Kidney capillary endothelial cell (primary cell): ENCODE data around the gene IL34.
"Not testable (repeated sequence)": the region's sequence is repeated elsewhere in the genome, so short reads cannot be mapped to it uniquely, and the experiment has no call there.

Experiments used
- DNase-seq: peaks from one replicate; pipeline ENCODE4 v3.0.0-alpha.2; 2018; ENCODE audit warnings: low spot score

The IL34 gene

DNA sequence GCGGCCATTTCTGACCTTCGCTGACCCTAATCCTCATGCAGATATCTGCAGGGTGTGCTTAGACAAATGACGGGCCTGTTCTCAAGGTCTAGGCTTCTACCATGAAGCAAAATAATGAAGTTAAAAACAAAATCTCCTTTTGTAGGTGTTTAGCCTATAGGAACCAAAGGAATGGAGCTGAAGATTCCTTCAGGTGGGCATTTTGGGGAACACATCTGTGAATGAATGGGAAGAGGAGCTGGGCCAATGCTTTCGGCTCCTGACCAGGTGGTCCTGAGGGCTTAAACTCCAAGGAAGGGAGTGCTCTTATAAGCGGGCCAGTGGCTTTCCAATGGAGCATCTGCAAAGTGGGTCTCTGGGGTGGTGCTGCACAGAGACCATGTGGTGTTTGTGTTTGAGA, 14.1 kb upstream of the IL34 start:
- no peak for DNase-seq

DNA sequence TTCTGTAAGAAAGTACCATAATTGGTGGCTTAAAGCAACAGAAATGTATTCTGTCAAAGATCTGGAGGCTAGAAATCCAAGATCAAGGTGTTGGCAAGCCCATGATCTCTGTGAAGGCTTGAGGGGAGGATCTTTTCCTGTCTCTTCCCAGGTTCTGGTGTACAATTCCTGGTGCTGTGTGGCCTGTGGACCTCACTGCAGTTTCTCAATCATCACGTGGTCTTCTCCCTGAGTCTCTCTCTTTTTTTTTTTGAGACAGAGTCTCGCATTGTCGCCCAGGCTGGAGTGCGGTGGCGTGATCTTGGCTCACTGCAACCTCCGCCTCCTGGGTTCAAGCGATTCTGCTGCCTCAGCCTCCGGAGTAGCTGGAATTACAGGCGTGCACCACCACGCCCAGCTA, 12.7 kb upstream of the IL34 start:
- DNase-seq, result not testable (repeated sequence)

DNA sequence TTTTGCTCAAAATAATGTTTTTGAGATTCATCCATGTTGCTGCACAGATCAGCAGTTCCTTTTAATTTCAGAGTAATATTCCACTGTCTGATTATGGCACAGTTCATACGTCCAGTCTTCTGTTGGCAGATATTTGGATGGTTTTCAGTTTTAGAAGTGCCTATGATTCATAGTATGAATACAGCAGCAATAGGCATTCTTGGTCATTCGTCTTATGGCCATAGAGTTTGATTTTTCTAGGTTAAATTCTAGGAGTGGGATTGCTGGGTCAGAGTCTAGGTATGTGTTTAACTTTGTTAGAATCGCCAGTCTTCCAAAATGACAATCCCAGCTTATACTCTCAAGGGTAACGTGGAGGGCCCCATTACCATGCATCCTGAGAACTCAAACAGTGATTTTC, 11.5 kb upstream of the IL34 start:
- no peak for DNase-seq

DNA sequence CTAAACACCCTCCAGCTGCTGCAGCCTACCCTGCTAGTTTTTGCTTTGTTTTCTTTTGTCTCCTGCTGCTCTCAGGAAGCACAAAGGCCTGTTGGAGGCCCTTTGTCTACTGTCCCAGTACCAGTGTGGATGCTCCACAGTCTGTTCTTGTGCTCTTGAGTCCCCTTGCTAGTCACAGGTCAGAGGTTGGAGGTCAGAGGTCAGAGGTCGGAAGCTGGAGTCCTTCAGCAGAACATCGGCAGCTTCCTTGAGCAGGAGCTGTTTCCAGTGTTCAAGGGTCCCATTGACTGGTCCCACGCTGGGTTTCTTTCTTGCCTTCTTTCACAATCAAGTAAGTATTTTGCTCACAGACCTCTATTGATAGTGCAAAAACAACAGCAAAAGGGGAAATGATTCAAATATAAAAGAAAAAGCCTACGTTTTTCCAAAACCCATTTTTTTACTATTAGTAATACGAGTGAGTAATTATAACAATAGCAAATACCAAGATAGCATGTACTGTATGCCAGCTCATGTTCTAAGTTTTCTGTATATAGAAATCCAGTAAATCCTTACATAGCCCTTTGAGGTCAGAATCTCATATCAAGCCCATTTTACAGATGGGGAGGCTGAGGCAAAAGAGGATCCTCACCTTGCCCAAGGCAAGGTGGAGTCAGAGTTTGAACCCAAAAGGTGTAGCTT, 10.9 kb upstream of the IL34 start:
- peak; percentile 88 for DNase-seq

DNA sequence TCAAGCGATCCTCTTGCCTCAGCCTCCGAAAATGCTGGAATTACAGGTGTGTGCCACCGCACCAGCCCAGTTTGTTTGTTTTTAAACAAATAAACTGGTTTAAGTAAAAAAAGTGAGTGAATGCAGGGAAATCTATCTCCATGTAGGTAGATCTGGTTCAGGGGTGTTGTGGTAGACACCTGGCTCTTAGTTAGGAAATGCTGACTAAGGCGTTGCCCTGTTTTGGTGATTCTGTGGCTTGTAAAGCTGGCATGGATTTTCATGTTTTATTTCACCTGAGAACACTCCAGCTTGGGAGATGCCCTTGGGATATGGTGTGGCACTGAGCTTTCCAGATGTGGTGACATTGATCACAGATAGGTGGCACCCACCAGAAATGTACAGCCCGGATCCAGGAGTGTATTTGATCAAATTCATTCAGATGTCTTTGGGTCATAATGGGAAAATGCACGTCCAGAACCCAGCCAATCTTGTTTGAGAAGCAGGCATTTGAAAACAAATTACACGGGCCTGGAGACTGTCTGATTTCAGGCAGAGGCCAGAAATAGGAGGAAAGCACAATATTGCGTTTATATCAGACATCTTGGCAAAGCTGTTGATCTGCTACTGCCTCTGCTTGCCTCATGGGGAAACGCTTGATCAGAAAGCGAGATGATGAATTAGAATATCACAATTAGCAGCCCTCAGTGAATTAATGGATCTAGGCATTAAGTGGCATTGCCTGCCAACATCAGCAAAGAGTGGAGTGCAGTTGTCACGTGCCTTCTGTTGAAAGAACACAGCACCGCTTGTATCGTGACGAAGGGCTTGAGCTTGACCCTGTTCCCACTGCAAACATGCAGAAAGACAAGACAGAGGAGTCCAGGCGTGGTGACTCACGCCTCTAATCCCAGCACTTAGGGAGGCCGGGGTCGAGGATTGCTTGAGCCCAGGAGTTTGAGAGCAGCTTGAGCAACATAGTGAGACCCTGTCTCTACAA, 7.3 kb upstream of the IL34 start:
- DNase-seq, result no peak

DNA sequence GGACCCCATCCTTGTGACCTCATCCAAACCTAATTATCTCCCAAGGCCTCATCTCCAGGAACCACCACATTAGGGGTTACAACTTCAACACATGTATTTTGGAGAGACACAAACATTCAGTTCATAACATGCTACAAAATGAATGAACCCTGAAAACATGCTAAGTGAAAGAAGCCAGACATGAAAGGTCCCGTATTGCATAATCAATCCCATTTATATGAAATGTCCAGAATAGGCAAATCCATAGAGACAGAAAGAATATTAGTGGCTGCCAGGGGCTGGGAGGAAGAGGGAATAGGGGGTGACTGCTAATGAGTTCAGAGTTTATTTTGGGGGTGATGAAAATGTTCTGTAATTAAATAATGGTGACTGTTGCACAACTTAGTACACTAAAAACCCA, 3.7 kb upstream of the IL34 start:
- DNase-seq, result no peak

DNA sequence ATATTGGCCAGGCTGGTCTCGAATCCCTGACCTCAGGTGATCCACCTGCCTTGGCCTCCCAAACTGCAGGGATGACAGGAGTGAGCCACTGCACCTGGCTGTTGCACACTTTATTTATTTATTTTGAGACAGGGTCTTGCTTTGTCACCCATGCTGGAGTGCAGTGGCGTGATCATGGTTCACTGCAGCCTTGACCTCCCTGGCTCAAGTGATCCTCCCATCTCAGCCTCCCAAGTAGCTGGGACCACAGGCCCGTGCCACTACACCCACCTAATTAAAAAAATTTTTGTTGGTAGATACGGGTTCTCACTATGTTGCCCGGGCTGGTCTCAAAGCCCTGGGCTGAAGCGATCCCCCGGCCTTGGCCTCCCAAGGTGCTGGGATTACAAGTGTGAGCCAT, 3.1 kb upstream of the IL34 start:
- not testable (repeated sequence) for DNase-seq

DNA sequence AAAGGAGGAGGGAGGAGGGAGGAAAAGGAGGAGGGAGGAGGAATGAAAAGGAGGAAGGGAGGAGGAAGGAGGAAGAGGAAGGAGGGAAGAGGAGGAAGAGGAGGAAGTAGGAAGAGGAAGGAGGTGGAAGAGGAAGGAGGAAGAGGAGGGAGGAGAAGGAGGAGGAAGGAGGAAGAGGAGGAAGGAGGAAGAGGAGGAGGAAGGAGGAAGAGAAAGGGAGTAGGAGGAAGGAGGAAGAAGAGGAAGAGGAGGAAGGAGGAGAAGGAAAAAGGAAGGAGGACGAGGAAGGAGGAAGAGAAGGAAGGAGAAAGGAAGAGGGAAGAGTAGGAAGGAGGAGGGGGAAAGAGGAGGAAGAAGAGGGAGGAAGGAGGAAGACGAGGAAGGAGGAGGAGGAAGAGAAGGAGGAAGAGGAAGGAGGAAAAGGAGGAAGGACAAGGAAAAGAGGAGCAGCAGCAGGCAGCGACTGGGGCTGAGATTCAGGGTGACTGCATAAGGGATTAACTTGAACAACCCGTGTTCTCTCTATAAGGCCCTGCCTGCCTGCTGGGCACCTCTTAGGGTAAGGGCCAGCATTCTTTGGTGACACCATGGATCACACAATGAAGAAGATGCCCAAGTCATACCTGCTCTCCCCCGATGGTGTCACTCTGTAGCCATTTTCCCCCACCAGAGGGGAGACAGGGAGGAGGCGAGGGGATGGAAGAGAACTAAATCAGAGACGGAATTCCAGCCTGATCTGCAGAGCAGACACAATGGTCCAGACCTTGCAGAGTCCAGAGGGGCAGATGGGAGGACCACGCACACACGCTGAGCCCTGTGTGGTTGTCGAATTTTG, 1.4 kb upstream of the IL34 start:
- DNase-seq, result no peak

DNA sequence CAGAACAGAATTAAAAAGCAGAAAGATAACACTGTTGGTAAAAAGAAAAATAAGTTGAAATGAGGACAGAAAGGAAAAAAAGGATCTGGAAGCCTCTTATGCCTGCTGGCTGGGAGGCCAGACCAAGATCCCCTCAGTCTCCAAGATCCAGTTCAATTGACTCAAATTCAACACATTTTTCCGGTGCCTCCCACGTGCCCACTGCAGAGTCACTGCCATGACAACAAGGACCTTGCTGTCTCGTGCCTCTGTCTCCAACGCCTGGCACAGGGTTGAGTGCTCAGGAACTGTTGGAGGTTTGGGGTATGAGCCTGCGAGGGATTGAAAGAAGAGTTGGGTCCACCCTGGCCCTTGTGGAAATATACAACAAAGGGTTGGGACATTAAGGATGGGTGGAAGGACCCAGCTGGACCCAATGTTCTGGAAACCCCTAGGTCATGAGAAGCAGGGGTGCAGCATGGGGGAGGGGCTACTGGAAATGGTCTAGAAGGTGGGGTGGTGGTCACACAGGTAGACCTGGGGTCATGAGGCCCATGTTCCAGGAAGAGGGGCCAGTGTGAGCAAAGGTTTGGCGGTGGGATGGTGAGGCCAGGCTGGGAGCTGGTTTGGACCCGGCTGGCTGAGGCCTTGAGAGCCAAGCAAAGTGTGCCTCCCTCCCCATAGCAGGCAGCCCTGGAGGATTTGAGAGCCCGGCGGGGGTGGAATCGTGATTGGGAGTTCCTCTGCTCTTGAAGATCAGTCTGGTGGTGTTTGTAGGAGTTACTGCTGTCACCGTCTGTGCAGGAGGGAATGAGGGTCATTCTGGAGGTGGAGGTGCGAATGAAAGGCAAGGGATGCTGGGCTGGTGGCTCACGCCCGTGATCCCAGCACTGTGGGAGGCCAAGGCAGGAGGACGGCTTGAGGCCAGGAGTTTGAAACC, 1.3 kb downstream of the IL34 start:
- DNase-seq, result no peak

DNA sequence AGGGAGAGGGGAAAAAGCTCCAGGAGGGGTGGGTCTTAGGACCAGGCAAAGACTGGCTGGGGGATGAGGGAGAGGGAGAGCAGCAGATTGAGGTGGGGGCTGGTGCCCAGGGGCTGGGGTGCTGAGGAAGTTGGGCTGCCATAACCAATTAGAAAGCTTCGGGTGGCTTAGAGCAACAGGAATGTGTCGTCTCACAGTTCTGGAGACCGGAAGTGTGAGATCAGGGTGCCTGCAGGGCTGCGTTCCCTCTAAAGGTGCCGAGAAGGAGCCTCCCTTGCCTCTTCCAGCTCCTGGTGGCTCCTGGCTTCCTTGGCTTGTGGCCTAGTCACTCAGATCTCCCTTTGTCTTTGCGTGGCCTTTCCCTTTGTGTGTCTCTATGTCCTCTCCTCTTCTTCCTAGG, 2.2 kb downstream of the IL34 start:
- no peak for DNase-seq

DNA sequence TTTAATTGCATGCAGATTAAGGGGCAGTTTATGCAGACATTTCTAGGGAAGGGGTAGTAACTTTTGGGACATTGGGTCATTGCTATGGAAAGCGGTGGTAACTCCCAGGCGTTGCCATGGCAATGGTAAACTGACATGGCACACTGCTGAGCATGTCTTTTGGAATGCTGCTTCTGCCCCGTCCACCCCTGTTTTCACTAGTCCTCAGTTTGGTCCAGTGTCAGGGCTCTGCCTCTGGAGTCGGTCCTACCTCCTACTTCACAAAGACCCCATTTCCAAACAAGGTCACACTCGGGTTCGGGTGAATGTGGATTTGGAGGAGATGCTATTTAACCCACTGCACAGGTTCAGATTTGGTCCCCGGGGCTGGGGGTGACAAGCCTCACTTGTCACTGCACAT, 2.9 kb downstream of the IL34 start:
- no peak for DNase-seq

DNA sequence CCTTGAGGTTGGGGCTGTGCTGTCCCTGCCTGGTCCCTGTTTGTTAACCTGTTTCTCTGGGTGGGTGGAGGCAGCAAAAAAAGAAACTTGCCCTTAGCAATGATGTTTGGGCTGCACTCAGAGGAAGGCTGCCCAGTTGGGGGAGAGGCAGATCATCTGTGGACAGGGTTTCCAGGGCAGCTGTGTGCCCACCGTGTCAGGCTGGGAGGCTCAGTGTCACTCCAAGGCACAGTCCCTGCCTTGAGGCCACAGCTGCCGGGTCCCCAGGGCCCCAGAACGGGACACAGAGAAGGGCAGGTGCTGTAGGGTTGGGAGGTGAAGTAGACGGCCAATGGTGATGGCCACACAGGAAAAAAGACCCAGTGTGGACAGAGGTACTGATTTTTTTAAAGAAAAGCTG, 3.9 kb downstream of the IL34 start:
- no peak for DNase-seq

DNA sequence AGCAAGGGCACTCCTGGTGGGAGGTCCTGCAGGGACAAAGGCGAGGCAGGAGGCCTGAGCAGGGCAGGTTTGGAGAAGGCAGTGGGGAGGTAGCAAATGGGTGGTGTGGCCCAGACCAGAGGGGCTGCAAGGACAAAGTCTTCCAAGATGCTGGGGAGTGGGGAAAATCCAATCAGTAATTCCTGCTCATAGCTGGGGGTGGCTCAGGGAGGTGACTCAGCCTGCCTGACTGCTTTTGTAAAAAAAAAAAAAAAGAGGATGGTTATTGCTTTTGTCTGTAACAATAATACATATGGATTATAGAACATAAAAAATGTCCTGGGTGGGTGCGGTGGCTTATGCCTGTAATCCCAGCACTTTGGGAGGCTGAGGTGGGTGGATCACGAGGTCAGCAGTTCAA, 5.2 kb downstream of the IL34 start:
- DNase-seq, result no peak

DNA sequence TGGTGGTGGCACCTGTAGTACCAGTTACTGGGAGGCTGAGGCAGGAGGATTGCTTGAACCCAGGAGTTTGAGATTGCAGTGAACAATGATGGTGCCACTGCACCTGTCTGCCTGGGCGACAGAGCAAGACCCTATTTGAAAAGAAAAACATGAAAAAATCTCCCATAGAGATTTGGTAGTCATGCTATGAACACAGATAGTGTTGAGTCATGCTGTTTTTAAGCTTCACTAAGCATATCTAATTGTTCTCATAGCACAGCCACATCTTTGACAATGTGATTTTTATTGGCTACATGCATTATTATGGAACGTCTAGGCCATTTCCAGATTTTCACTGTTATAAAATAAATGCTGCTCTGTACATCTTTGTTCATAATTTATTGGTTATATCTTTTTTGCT, 6.0 kb downstream of the IL34 start:
- DNase-seq, result no peak

DNA sequence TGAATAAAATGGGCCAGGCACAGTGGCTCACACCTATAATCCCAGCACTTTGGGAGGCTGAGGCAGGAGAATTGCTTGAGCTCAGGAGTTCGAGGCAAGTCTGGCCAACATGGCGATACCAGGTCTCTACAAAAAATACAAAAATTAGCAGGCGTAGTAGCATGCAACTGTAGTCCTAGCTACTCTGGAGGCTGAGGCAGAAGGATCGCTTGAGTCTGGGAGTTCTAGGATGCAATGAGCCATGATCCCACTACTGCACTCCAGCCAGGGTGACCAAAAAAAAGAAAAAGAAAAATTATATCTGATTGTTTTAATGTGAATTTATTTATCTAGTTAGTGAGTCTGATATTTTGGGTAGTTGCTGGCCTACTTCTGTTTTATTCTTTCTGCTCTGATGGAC, 7.0 kb downstream of the IL34 start:
- no peak for DNase-seq

DNA sequence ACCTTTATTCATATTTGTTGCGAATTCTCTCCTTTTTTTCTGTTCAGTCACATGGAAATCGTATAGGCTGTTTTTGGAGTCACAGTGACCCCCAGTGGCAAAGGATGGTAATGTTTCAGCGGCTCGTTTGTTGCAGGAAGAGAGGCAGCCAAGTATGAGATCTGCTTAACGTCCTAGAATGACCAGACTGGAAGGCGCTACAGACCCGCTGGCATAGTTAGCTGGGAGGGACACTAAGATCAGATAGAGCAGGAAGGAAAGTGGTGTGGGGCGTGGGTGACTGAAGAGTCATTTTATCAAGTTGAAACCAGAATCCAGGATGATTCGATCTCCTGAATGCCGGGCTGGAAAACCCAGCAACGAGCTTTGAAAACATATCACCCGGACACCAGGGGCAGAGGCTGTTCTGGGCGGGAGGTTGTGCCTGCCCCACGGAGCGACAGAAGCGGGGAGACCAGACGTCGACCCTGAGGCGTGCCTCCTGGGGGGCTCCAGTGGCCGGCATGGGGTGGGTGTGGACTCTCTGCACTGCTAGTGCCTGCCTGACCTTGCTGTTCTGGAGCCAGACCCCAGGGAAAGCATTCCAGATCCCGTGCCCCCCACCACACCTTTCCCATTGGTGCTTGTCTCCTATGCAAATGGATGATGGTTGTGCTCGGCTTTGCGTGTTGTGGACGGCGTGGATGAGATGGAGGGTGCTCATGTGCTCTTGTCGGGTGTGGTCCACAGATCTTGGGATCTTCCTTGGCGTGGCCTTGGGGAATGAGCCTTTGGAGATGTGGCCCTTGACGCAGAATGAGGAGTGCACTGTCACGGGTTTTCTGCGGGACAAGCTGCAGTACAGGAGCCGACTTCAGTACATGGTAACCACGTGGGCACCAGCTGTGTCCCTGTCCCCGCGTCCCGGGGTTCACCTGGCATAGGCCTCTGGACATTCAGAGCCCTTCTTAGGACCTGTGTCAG, 7.7 kb downstream of the IL34 start:
- DNase-seq, result peak; percentile 89

DNA sequence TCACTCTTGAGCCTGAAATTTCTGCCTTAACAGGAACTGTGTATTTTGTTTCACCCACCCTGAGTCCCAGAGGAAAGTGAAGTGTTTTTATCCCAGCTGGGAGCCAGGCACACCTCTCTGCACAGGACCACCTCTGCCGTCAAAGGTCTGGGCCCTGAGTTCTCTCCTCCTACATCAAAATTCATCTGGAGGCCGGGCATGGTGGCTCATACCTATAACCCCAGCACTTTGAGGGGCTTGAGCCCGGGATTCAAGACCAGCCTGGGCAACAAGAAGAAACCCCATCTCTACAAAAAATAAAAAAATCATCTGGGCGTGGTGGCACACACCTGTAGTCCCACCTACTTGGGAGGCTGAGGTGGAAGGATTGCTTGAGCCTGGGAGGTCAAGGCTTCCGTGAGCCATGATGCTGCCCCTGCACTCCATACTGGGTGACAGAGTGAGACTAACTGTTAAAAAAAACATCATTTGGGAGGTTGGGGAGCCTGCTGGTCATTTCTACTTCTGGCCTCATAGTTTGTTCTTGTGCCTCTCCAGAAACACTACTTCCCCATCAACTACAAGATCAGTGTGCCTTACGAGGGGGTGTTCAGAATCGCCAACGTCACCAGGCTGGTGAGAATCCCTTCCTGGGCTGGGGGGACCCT, 9.8 kb downstream of the IL34 start:
- DNase-seq, result no peak

DNA sequence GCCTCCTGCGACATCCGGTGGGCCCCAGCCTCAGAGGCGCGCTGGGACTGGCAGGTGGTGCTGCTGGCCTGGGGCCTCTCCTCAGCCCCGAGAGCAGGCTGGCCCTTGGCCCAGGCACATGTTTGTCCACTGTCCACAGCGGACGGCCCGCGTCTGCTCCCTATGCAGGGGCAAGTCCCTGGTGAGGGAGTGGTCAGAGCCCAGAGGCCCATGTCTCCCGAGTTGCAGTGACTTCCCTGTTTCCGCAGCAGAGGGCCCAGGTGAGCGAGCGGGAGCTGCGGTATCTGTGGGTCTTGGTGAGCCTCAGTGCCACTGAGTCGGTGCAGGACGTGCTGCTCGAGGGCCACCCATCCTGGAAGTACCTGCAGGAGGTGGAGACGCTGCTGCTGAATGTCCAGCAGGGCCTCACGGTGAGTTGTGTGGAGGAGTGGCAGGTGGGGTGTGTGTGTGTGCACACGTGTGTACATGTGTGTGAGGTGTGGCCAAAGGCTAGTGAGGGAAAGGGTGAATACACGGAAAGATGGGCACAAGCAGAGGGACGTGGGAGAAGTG, 10.4 kb downstream of the IL34 start:
- DNase-seq, result no peak

DNA sequence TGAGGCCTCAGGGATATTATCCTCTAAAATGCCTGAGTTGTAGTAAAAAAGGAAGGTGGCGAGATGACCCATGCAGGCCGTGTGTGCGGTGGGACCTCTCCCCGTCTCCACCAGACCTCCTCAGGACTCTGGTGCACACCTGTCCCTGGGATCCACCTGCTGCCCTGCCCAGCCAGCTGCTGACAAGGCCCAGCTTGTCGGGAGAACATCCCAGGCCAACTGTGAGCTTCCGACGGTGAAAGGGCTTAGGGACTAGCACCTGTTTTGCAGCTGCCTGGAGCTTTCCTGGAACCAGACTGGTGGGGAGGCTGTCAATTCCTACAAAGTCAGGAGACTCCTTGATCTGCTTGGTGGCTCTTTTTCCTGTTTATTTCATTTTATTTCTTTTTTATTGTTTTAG, 11.6 kb downstream of the IL34 start:
- DNase-seq, result no peak

DNA sequence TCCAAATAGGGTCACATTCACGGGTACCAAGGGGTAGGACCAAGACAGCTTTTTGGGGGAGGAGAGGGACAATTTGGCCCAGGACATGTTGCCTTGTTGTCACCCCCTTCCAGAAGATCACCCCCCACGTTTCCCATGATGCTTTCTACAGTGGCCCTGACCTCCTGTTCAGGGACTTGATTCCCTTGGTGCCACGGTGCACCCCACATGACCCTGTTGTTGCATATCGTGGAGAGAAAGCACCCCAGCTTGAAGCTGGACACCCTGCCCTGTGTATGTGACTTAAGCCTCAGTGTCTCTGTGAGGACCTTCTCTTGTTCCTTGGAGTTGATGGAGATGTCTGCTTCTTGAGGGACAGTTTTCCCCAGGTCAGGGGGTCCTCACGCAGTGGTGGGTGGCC, 12.6 kb downstream of the IL34 start:
- no peak for DNase-seq
